ENCODE data around the gene NME8. TPM values are rescaled to one million over a fixed set of nuclear protein-coding genes. Genes with fewer than 3 reads are reported as not detected.

Gene NME8
- total RNA-seq, 2 experiments from 2014 or later: not detected

- CTCF ChIA-PET (ENCODE audit: unreplicated experiment): no interaction called here
- Histone ChIP-seq H3K4me2 (ENCODE audit: low read length) (no peak overlapping the region), H2AFZ (ENCODE audit: low read length) (no peak overlapping the region), H3K9me3 (ENCODE audit: low read length) (no peaks in the 10 kb centered on the region), H3K36me3 (ENCODE audit: insufficient read depth, low read length) (no peaks in the 10 kb centered on the region), H4K20me1 (ENCODE audit: insufficient read depth, low read length) (no peaks in the 10 kb centered on the region), H3K4me1 (ENCODE audit: insufficient read depth, low read length, poor library complexity, severe bottlenecking) (no peaks in the 10 kb centered on the region), H3K79me2 (ENCODE audit: insufficient read depth, low read depth, low read length) (no peaks in the 10 kb centered on the region), H3K27ac (ENCODE audit: low read depth, low read length, poor library complexity, severe bottlenecking) (no peak overlapping the region), H3K9me2 (ENCODE audit: insufficient read depth, low read length) (no peaks in the 10 kb centered on the region), H3K4me3 (ENCODE audit: low read depth, low read length, poor library complexity, severe bottlenecking) (no peak overlapping the region)
- BruUV-seq (replicated peaks): no TSS peak
- intact Hi-C loops (cut with micrococcal nuclease; ENCODE audit: unreplicated experiment): no loop called here
- DNase-seq (ENCODE audit: low spot score): no peak
- POLR2A ChIA-PET: no interaction called here
- TF ChIP-seq CTCF (conservative IDR thresholded peaks at IDR 0.05; ENCODE audit: low read length) (no peak), EZH2phosphoT487 (IDR thresholded peaks at IDR 0.05; ENCODE audit: borderline replicate concordance, low read depth, low read length) (no peak)
Observed at GRCh38 chr7:37943905-37944736, 95.7 kb downstream of the NME8 start.

GRCh38 chr7:37944737-37945054, 96.3 kb downstream of the NME8 start:
- no TSS peak for BruUV-seq (replicated peaks)
- no peak overlapping the region for H2AFZ ChIP-seq (ENCODE audit: low read length)
- intact Hi-C loops (cut with micrococcal nuclease; ENCODE audit: unreplicated experiment): no loop called here

More at GRCh38 chr7:37944737-37945054, 96.3 kb downstream of the NME8 start:
- POLR2A ChIA-PET: no interaction called here
- CTCF ChIA-PET (ENCODE audit: unreplicated experiment): no interaction called here
- DNase-seq (ENCODE audit: low spot score): no peak
- Histone ChIP-seq H3K4me1 (ENCODE audit: insufficient read depth, low read length, poor library complexity, severe bottlenecking) (no peaks in the 10 kb centered on the region), H3K9me2 (ENCODE audit: insufficient read depth, low read length) (no peaks in the 10 kb centered on the region), H3K36me3 (ENCODE audit: insufficient read depth, low read length) (no peaks in the 10 kb centered on the region), H3K79me2 (ENCODE audit: insufficient read depth, low read depth, low read length) (no peaks in the 10 kb centered on the region), H3K4me2 (ENCODE audit: low read length) (no peak overlapping the region), H3K4me3 (ENCODE audit: low read depth, low read length, poor library complexity, severe bottlenecking) (no peak overlapping the region), H4K20me1 (ENCODE audit: insufficient read depth, low read length) (no peaks in the 10 kb centered on the region), H3K27ac (ENCODE audit: low read depth, low read length, poor library complexity, severe bottlenecking) (no peak overlapping the region), H3K9me3 (ENCODE audit: low read length) (no peaks in the 10 kb centered on the region)
- TF ChIP-seq CTCF (conservative IDR thresholded peaks at IDR 0.05; ENCODE audit: low read length): no peak
- TF ChIP-seq EZH2phosphoT487 (IDR thresholded peaks at IDR 0.05; ENCODE audit: borderline replicate concordance, low read depth, low read length): no peak
